Endothelial cell of umbilical vein (primary cell): ENCODE data around the gene RGP1. TPM values are rescaled to one million over a fixed set of nuclear protein-coding genes. Genes with fewer than 3 reads are reported as not detected.

Experiments
- BruUV-seq: library from RNA; stranded (reverse); fragments of 400-500 nt; replicated peaks from 2 replicates; lab custom pipeline; 2021; lab: Mats Ljungman, UMichigan
- CTCF ChIA-PET: fragments of 300-600, 350-600 bp; sonication (Branson Sonifier 250); formaldehyde crosslinking; loops from one replicate; lab custom pipeline; 2021; ENCODE audit warnings: antibody characterized with exemption, inconsistent platforms; lab: Charles Lee
- POLR2A ChIA-PET: fragments of 300-600, 350-600 bp; sonication (Branson Sonifier 250); formaldehyde crosslinking; loops from one replicate; lab custom pipeline; 2021; ENCODE audit warnings: antibody characterized with exemption, inconsistent platforms; lab: Charles Lee
- DNase-seq: peaks from one replicate; pipeline ENCODE4 v3.0.0-alpha.2; 2011; ENCODE audit warnings: low read depth, low spot score
- FAIRE-seq: peaks from 2 replicates; lab custom pipeline; 2011; peaks lifted over from hg19 to GRCh38; lab: Jason Lieb, UNC
- H2AFZ ChIP-seq: 2 replicates; pipeline ENCODE4 v1.6.0; 2012; ENCODE audit warnings: low read depth, low read length, control low read depth, inconsistent platforms
- H3K27ac ChIP-seq: 2 replicates; pipeline ENCODE4 v1.5.1; 2011; ENCODE audit warnings: low read depth, mild to moderate bottlenecking, control low read depth, low read length, moderate library complexity; ENCODE audit not compliant: insufficient read depth
- H3K27me3 ChIP-seq, 2 experiments: 2 replicates each; pipeline versions ENCODE4 v1.6.0 to v1.6.1; 2011; ENCODE audit warnings: low read length in 2 of 2, mixed read lengths in 1 of 2; ENCODE audit not compliant: control insufficient read depth in 2 of 2, insufficient read depth in 2 of 2
- H3K36me3 ChIP-seq, 2 experiments: 2 replicates in 1 of 2; 3 replicates in 1 of 2; pipeline ENCODE4 v1.5.1; 2011; ENCODE audit warnings: low read length in 2 of 2, mild to moderate bottlenecking in 1 of 2, moderate library complexity in 1 of 2; ENCODE audit not compliant: control insufficient read depth in 2 of 2, insufficient read depth in 2 of 2; ENCODE audit errors: extremely low read depth in 1 of 2
- H3K4me1 ChIP-seq: 3 replicates; pipeline ENCODE4 v1.5.1; 2011; ENCODE audit warnings: mild to moderate bottlenecking, low read length; ENCODE audit not compliant: control insufficient read depth, insufficient read depth; ENCODE audit errors: extremely low read depth
- H3K4me2 ChIP-seq: 2 replicates; pipeline ENCODE4 v1.6.1; 2011; ENCODE audit warnings: low read length, control low read depth, mixed read lengths; ENCODE audit not compliant: insufficient read depth
- H3K4me3 ChIP-seq, 3 experiments: fragments of 200-600 bp in 1 of 3; sonication (generic), shearing (Covaris generic) in 1 of 3; replicated peaks in 1 of 3; 2 replicates each; pipeline ENCODE4 v1.5.1; 2011 to 2016; ENCODE audit warnings: control low read depth in 3 of 3, low read length in 3 of 3, mild to moderate bottlenecking in 2 of 3, inconsistent platforms in 1 of 3, low read depth in 1 of 3, moderate library complexity in 1 of 3; ENCODE audit not compliant: insufficient read depth in 1 of 3
- H3K79me2 ChIP-seq: 2 replicates; pipeline ENCODE4 v1.6.0; 2012; ENCODE audit warnings: low read length, inconsistent platforms; ENCODE audit not compliant: control insufficient read depth, insufficient read depth
- H3K9ac ChIP-seq: replicated peaks from 2 replicates; pipeline ENCODE3; 2011; ENCODE audit warnings: low read length, control low read depth; ENCODE audit not compliant: insufficient read depth; ENCODE audit errors: extremely low read depth
- H3K9me1 ChIP-seq: replicated peaks from 3 replicates; pipeline ENCODE4 v1.6.0; 2011; ENCODE audit warnings: mild to moderate bottlenecking, low read length; ENCODE audit not compliant: control insufficient read depth, insufficient read depth; ENCODE audit errors: extremely low read depth
- H3K9me3 ChIP-seq: replicated peaks from 2 replicates; pipeline ENCODE4 v1.5.1; 2012; ENCODE audit warnings: low read length, inconsistent platforms; ENCODE audit not compliant: control insufficient read depth, insufficient read depth
- H4K20me1 ChIP-seq: replicated peaks from 2 replicates; pipeline ENCODE3; 2011; ENCODE audit warnings: mild to moderate bottlenecking, low read length; ENCODE audit not compliant: control insufficient read depth, insufficient read depth; ENCODE audit errors: extremely low read depth
- CTCF ChIP-seq, 2 donors: IDR thresholded peaks; 1 replicate in 1 of 2; 2 replicates in 1 of 2; pipeline ENCODE4 v1.5.1; 2011; ENCODE audit warnings: low read length in 2 of 2, mild to moderate bottlenecking in 2 of 2, moderate library complexity in 2 of 2, control low read depth in 1 of 2, inconsistent platforms in 1 of 2, low read depth in 1 of 2; ENCODE audit not compliant: insufficient read depth in 1 of 2; ENCODE audit errors: extremely low read depth in 1 of 2
- EZH2 ChIP-seq: IDR thresholded peaks from 2 replicates; pipeline ENCODE4 v1.6.1; 2012; ENCODE audit warnings: borderline replicate concordance, low read depth, mild to moderate bottlenecking, moderate library complexity, low read length, inconsistent platforms; ENCODE audit not compliant: severe bottlenecking
- FOS ChIP-seq: IDR thresholded peaks from 2 replicates; pipeline ENCODE4 v1.6.1; 2011; ENCODE audit warnings: mild to moderate bottlenecking, low read length, moderate library complexity, borderline replicate concordance; ENCODE audit not compliant: insufficient read depth
- GATA2 ChIP-seq: IDR thresholded peaks from 2 replicates; pipeline ENCODE4 v1.7.0; 2011; ENCODE audit warnings: low read depth, mild to moderate bottlenecking, moderate library complexity, mixed read lengths, low read length; ENCODE audit not compliant: insufficient read length, insufficient read depth
- JUN ChIP-seq: IDR thresholded peaks from 2 replicates; pipeline ENCODE4 v1.6.1; 2011; ENCODE audit warnings: borderline replicate concordance, low read depth; ENCODE audit not compliant: insufficient read length, insufficient read depth
- MAX ChIP-seq: IDR thresholded peaks from 2 replicates; pipeline ENCODE4 v1.6.1; 2011; ENCODE audit not compliant: insufficient read depth, insufficient read length
- MYC ChIP-seq: IDR thresholded peaks from one replicate; pipeline ENCODE4 v1.6.1; 2011; ENCODE audit warnings: mild to moderate bottlenecking, low read depth, low read length
- POLR2A ChIP-seq: IDR thresholded peaks from 2 replicates; pipeline ENCODE4 v1.6.1; 2012; ENCODE audit warnings: low read depth, mild to moderate bottlenecking, control low read depth, low read length
- POLR2AphosphoS5 ChIP-seq: IDR thresholded peaks from 2 replicates; pipeline ENCODE4 v1.6.1; 2012; ENCODE audit warnings: low read depth, mild to moderate bottlenecking, control low read depth, low read length, moderate library complexity; ENCODE audit not compliant: insufficient read depth
- dilution Hi-C: fragments of 300-500 bp; cut with MboI; formaldehyde crosslinking; loops from one replicate; pipeline ENCODE4 v1.15.0; 2019; ENCODE audit warnings: low sequenced_read_pairs; ENCODE audit not compliant: extremely low pct_ligation_motif_present
- intact Hi-C: fragments of 100-400 bp; cut with micrococcal nuclease; formaldehyde crosslinking; loops from one replicate; pipeline ENCODE4 v1.10.0; 2022
- polyA plus RNA-seq, 4 experiments: library from polyadenylated mRNA; depleted of rRNA in 3 of 4; stranded (reverse) in 3 of 4; unstranded in 1 of 4; fragments of >200 nt; gene quantifications; 2 replicates each; pipeline versions ENCODE4 v1.2.1 to v1.2.3, GENCODE V29; 2011 to 2012; ENCODE audit warnings: missing spikeins in 1 of 4
- total RNA-seq: library from RNA; stranded (reverse); gene quantifications from 2 replicates; pipeline ENCODE4 v1.2.3, GENCODE V29; 2021

RGP1 gene
- total and polyA plus RNA-seq, 2 donors (not counting 3 experiments of a cell fraction or from before 2014, with no cell fraction given), result 15.0 to 29.0 TPM

- Histone ChIP-seq H3K4me3 (no peak overlapping the region), H3K27ac (no peak overlapping the region), H3K4me2 (no peak overlapping the region), H3K9me1 (no peaks in the 10 kb centered on the region), H2AFZ (no peak overlapping the region), H3K4me1 (no peaks in the 10 kb centered on the region), H3K79me2 (no peaks in the 10 kb centered on the region), H3K9ac (no peak overlapping the region), H3K36me3 (peaks cover 61 to 80% of the 10 kb centered on the region in 2 experiments), H3K9me3 (no peaks in the 10 kb centered on the region), H3K27me3 (no peaks in the 10 kb centered on the region), H4K20me1 (no peaks in the 10 kb centered on the region)
- intact Hi-C loops, result no loop called here
- CTCF ChIA-PET, result interaction anchor here (0.6 to 2.3 kb wide), 2 partner anchors 9 to 77 kb away, joined by 3 to 17 read pairs; no protein-coding TSS in a partner anchor
- POLR2A ChIA-PET, result no interaction called here
- TF ChIP-seq POLR2A, result no peak
- no peak for TF ChIP-seq GATA2
- no peak for TF ChIP-seq MYC
- TF ChIP-seq JUN, result no peak
- no peak for TF ChIP-seq POLR2AphosphoS5
- no peak for TF ChIP-seq FOS
- TF ChIP-seq CTCF (IDR thresholded peaks at IDR 0.05; ENCODE audit: extremely low read depth in 1 of 2, insufficient read depth in 1 of 2, low read depth in 1 of 2, low read length in 2 of 2), result no peak
- TF ChIP-seq EZH2, result no peak
- TF ChIP-seq MAX, result no peak
- dilution Hi-C loops, result no loop called here
- FAIRE-seq (no peak), DNase-seq (no peak)
- no TSS peak for BruUV-seq
These were observed 43.7 kb upstream of the RGP1 start for GRCh38 chr9:35705372-35705771.
